Liver (tissue), 3 donors: ENCODE results near the gene ITGB1BP1.

Source experiments
- EGR1 ChIP-seq, 2 donors: IDR thresholded peaks; 2 replicates each; pipeline ENCODE4 v1.6.1; 2016 to 2018; ENCODE audit warnings: antibody characterized with exemption in 2 of 2, low read depth in 2 of 2
- FOXA1 ChIP-seq: IDR thresholded peaks from 2 replicates; pipeline ENCODE4 v1.6.1; 2016; ENCODE audit warnings: antibody characterized with exemption
- GABPA ChIP-seq, 2 donors: IDR thresholded peaks in 1 of 2; conservative IDR thresholded peaks in 1 of 2; 2 replicates each; pipeline ENCODE4 v1.6.1; 2016; ENCODE audit warnings: antibody characterized with exemption in 2 of 2, mild to moderate bottlenecking in 1 of 2, moderate library complexity in 1 of 2
- RXRA ChIP-seq, 2 donors: IDR thresholded peaks; 2 replicates each; pipeline ENCODE4 v1.6.1; 2017 to 2018; ENCODE audit warnings: antibody characterized with exemption in 2 of 2, mild to moderate bottlenecking in 1 of 2
- TAF1 ChIP-seq: conservative IDR thresholded peaks from 2 replicates; pipeline ENCODE4 v1.6.1; 2016; ENCODE audit warnings: antibody characterized with exemption, mild to moderate bottlenecking
- YY1 ChIP-seq: IDR thresholded peaks from 2 replicates; pipeline ENCODE4 v1.6.1; 2016; ENCODE audit warnings: antibody characterized with exemption, mild to moderate bottlenecking
- TF ChIP-seq, protein P1 (sequence below): fragments of 150-350 bp; IDR thresholded peaks from 2 replicates; pipeline ENCODE4 v1.5.1; 2017; ENCODE audit warnings: improper control_type of control experiment, low read depth, low read length; ENCODE audit not compliant: missing input control
- TF ChIP-seq, protein P2 (sequence below): IDR thresholded peaks from 2 replicates; pipeline ENCODE4 v1.6.1; 2016; ENCODE audit warnings: antibody characterized with exemption
- TF ChIP-seq, protein P3 (sequence below): IDR thresholded peaks from 2 replicates; pipeline ENCODE4 v1.6.1; 2016; ENCODE audit warnings: antibody characterized with exemption, mild to moderate bottlenecking
- TF ChIP-seq, protein P4 (sequence below): IDR thresholded peaks from 2 replicates; pipeline ENCODE4 v1.6.1; 2016; ENCODE audit warnings: antibody characterized with exemption
- TF ChIP-seq, protein P5 (sequence below): IDR thresholded peaks from 2 replicates; pipeline ENCODE4 v1.6.1; 2016; ENCODE audit warnings: antibody characterized with exemption
- donor health status: healthy.
- donor health status: healthy.

DNA sequence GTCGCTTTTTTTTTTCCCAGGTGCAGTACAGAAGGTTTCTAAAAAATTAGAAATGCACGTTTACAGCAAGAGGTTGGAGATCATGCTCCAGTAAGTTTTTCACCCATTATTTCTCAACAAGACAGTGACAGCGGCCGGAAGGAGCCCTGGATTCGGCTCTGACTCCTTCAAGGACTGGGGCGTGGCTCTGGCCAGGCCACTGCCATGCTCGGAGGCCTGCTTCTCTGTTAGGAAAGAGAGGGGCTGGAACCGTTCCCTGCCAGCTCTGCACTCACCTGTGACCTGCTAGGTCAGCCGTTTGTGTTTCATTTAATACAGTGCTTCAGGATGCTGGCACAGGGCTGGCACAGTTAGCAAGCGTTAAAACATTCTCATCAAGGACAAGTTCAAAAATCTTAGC, 44.4 kb upstream of the ITGB1BP1 start:
- TF ChIP-seq, protein P1, sequence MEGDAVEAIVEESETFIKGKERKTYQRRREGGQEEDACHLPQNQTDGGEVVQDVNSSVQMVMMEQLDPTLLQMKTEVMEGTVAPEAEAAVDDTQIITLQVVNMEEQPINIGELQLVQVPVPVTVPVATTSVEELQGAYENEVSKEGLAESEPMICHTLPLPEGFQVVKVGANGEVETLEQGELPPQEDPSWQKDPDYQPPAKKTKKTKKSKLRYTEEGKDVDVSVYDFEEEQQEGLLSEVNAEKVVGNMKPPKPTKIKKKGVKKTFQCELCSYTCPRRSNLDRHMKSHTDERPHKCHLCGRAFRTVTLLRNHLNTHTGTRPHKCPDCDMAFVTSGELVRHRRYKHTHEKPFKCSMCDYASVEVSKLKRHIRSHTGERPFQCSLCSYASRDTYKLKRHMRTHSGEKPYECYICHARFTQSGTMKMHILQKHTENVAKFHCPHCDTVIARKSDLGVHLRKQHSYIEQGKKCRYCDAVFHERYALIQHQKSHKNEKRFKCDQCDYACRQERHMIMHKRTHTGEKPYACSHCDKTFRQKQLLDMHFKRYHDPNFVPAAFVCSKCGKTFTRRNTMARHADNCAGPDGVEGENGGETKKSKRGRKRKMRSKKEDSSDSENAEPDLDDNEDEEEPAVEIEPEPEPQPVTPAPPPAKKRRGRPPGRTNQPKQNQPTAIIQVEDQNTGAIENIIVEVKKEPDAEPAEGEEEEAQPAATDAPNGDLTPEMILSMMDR = no peak
- TF ChIP-seq FOXA1 (no peak), GABPA (IDR thresholded peaks at IDR 0.05 in 1 of 2, conservative IDR thresholded peaks at IDR 0.05 in 1 of 2) (no peak), RXRA (IDR thresholded peaks at IDR 0.05) (no peak), YY1 (no peak), EGR1 (IDR thresholded peaks at IDR 0.05; ENCODE audit: low read depth in 2 of 2) (no peak), TAF1 (no peak)
- TF ChIP-seq, protein P2, sequence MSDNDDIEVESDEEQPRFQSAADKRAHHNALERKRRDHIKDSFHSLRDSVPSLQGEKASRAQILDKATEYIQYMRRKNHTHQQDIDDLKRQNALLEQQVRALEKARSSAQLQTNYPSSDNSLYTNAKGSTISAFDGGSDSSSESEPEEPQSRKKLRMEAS = no peak
- TF ChIP-seq, protein P3, sequence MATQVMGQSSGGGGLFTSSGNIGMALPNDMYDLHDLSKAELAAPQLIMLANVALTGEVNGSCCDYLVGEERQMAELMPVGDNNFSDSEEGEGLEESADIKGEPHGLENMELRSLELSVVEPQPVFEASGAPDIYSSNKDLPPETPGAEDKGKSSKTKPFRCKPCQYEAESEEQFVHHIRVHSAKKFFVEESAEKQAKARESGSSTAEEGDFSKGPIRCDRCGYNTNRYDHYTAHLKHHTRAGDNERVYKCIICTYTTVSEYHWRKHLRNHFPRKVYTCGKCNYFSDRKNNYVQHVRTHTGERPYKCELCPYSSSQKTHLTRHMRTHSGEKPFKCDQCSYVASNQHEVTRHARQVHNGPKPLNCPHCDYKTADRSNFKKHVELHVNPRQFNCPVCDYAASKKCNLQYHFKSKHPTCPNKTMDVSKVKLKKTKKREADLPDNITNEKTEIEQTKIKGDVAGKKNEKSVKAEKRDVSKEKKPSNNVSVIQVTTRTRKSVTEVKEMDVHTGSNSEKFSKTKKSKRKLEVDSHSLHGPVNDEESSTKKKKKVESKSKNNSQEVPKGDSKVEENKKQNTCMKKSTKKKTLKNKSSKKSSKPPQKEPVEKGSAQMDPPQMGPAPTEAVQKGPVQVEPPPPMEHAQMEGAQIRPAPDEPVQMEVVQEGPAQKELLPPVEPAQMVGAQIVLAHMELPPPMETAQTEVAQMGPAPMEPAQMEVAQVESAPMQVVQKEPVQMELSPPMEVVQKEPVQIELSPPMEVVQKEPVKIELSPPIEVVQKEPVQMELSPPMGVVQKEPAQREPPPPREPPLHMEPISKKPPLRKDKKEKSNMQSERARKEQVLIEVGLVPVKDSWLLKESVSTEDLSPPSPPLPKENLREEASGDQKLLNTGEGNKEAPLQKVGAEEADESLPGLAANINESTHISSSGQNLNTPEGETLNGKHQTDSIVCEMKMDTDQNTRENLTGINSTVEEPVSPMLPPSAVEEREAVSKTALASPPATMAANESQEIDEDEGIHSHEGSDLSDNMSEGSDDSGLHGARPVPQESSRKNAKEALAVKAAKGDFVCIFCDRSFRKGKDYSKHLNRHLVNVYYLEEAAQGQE = no peak
- TF ChIP-seq, protein P4, sequence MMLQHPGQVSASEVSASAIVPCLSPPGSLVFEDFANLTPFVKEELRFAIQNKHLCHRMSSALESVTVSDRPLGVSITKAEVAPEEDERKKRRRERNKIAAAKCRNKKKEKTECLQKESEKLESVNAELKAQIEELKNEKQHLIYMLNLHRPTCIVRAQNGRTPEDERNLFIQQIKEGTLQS = no peak
- TF ChIP-seq, protein P5, sequence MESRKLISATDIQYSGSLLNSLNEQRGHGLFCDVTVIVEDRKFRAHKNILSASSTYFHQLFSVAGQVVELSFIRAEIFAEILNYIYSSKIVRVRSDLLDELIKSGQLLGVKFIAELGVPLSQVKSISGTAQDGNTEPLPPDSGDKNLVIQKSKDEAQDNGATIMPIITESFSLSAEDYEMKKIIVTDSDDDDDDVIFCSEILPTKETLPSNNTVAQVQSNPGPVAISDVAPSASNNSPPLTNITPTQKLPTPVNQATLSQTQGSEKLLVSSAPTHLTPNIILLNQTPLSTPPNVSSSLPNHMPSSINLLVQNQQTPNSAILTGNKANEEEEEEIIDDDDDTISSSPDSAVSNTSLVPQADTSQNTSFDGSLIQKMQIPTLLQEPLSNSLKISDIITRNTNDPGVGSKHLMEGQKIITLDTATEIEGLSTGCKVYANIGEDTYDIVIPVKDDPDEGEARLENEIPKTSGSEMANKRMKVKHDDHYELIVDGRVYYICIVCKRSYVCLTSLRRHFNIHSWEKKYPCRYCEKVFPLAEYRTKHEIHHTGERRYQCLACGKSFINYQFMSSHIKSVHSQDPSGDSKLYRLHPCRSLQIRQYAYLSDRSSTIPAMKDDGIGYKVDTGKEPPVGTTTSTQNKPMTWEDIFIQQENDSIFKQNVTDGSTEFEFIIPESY = no peak
